ENCODE results near the gene HSPA5.

DNA sequence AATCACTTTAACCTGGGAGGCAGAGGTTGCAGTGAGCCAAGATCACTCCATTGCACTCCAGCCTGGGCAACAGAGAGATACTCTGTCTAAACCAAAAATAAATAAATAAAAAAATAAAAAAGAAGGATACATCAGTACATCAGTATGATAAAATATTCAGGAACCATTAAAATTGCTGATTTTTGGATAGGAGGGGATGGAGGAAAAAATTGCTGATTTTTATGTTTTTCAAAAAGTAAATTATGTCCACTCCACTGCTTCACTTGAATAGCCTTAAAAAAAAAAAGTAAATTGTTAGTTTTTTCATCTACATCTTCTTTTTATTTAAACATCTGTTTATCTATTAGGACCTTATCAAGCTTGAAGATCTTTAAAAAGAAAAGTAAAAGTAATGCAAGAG lies 13.1 kb upstream of the HSPA5 start:
- no peak for TF ChIP-seq POLR2AphosphoS5 (IDR thresholded peaks at IDR 0.05)
- TF ChIP-seq, protein P1, sequence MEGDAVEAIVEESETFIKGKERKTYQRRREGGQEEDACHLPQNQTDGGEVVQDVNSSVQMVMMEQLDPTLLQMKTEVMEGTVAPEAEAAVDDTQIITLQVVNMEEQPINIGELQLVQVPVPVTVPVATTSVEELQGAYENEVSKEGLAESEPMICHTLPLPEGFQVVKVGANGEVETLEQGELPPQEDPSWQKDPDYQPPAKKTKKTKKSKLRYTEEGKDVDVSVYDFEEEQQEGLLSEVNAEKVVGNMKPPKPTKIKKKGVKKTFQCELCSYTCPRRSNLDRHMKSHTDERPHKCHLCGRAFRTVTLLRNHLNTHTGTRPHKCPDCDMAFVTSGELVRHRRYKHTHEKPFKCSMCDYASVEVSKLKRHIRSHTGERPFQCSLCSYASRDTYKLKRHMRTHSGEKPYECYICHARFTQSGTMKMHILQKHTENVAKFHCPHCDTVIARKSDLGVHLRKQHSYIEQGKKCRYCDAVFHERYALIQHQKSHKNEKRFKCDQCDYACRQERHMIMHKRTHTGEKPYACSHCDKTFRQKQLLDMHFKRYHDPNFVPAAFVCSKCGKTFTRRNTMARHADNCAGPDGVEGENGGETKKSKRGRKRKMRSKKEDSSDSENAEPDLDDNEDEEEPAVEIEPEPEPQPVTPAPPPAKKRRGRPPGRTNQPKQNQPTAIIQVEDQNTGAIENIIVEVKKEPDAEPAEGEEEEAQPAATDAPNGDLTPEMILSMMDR (IDR thresholded peaks at IDR 0.05) = no peak
